Endothelial cell of umbilical vein (primary cell): ENCODE data around the gene MYL3. TPM values are rescaled to one million over a fixed set of nuclear protein-coding genes. Genes with fewer than 3 reads are reported as not detected.

Experiments used
- BruUV-seq: library from RNA; stranded (reverse); fragments of 400-500 nt; replicated peaks from 2 replicates; lab custom pipeline; 2021; lab: Mats Ljungman, UMichigan
- CTCF ChIA-PET: fragments of 300-600, 350-600 bp; sonication (Branson Sonifier 250); formaldehyde crosslinking; loops from one replicate; lab custom pipeline; 2021; ENCODE audit warnings: antibody characterized with exemption, inconsistent platforms; lab: Charles Lee
- POLR2A ChIA-PET: fragments of 300-600, 350-600 bp; sonication (Branson Sonifier 250); formaldehyde crosslinking; loops from one replicate; lab custom pipeline; 2021; ENCODE audit warnings: antibody characterized with exemption, inconsistent platforms; lab: Charles Lee
- DNase-seq: peaks from one replicate; pipeline ENCODE4 v3.0.0-alpha.2; 2011; ENCODE audit warnings: low read depth, low spot score
- FAIRE-seq: peaks from 2 replicates; lab custom pipeline; 2011; peaks lifted over from hg19 to GRCh38; lab: Jason Lieb, UNC
- H2AFZ ChIP-seq: 2 replicates; pipeline ENCODE4 v1.6.0; 2012; ENCODE audit warnings: low read depth, low read length, control low read depth, inconsistent platforms
- H3K27ac ChIP-seq: 2 replicates; pipeline ENCODE4 v1.5.1; 2011; ENCODE audit warnings: low read depth, mild to moderate bottlenecking, control low read depth, low read length, moderate library complexity; ENCODE audit not compliant: insufficient read depth
- H3K27me3 ChIP-seq, 2 experiments: 2 replicates each; pipeline versions ENCODE4 v1.6.0 to v1.6.1; 2011; ENCODE audit warnings: low read length in 2 of 2, mixed read lengths in 1 of 2; ENCODE audit not compliant: control insufficient read depth in 2 of 2, insufficient read depth in 2 of 2
- H3K36me3 ChIP-seq, 2 experiments: 2 replicates in 1 of 2; 3 replicates in 1 of 2; pipeline ENCODE4 v1.5.1; 2011; ENCODE audit warnings: low read length in 2 of 2, mild to moderate bottlenecking in 1 of 2, moderate library complexity in 1 of 2; ENCODE audit not compliant: control insufficient read depth in 2 of 2, insufficient read depth in 2 of 2; ENCODE audit errors: extremely low read depth in 1 of 2
- H3K4me1 ChIP-seq: 3 replicates; pipeline ENCODE4 v1.5.1; 2011; ENCODE audit warnings: mild to moderate bottlenecking, low read length; ENCODE audit not compliant: control insufficient read depth, insufficient read depth; ENCODE audit errors: extremely low read depth
- H3K4me2 ChIP-seq: 2 replicates; pipeline ENCODE4 v1.6.1; 2011; ENCODE audit warnings: low read length, control low read depth, mixed read lengths; ENCODE audit not compliant: insufficient read depth
- H3K4me3 ChIP-seq, 3 experiments: fragments of 200-600 bp in 1 of 3; sonication (generic), shearing (Covaris generic) in 1 of 3; replicated peaks in 1 of 3; 2 replicates each; pipeline ENCODE4 v1.5.1; 2011 to 2016; ENCODE audit warnings: control low read depth in 3 of 3, low read length in 3 of 3, mild to moderate bottlenecking in 2 of 3, inconsistent platforms in 1 of 3, low read depth in 1 of 3, moderate library complexity in 1 of 3; ENCODE audit not compliant: insufficient read depth in 1 of 3
- H3K79me2 ChIP-seq: 2 replicates; pipeline ENCODE4 v1.6.0; 2012; ENCODE audit warnings: low read length, inconsistent platforms; ENCODE audit not compliant: control insufficient read depth, insufficient read depth
- H3K9ac ChIP-seq: replicated peaks from 2 replicates; pipeline ENCODE3; 2011; ENCODE audit warnings: low read length, control low read depth; ENCODE audit not compliant: insufficient read depth; ENCODE audit errors: extremely low read depth
- H3K9me1 ChIP-seq: replicated peaks from 3 replicates; pipeline ENCODE4 v1.6.0; 2011; ENCODE audit warnings: mild to moderate bottlenecking, low read length; ENCODE audit not compliant: control insufficient read depth, insufficient read depth; ENCODE audit errors: extremely low read depth
- H3K9me3 ChIP-seq: replicated peaks from 2 replicates; pipeline ENCODE4 v1.5.1; 2012; ENCODE audit warnings: low read length, inconsistent platforms; ENCODE audit not compliant: control insufficient read depth, insufficient read depth
- H4K20me1 ChIP-seq: replicated peaks from 2 replicates; pipeline ENCODE3; 2011; ENCODE audit warnings: mild to moderate bottlenecking, low read length; ENCODE audit not compliant: control insufficient read depth, insufficient read depth; ENCODE audit errors: extremely low read depth
- EZH2 ChIP-seq: IDR thresholded peaks from 2 replicates; pipeline ENCODE4 v1.6.1; 2012; ENCODE audit warnings: borderline replicate concordance, low read depth, mild to moderate bottlenecking, moderate library complexity, low read length, inconsistent platforms; ENCODE audit not compliant: severe bottlenecking
- FOS ChIP-seq: IDR thresholded peaks from 2 replicates; pipeline ENCODE4 v1.6.1; 2011; ENCODE audit warnings: mild to moderate bottlenecking, low read length, moderate library complexity, borderline replicate concordance; ENCODE audit not compliant: insufficient read depth
- GATA2 ChIP-seq: IDR thresholded peaks from 2 replicates; pipeline ENCODE4 v1.7.0; 2011; ENCODE audit warnings: low read depth, mild to moderate bottlenecking, moderate library complexity, mixed read lengths, low read length; ENCODE audit not compliant: insufficient read length, insufficient read depth
- JUN ChIP-seq: IDR thresholded peaks from 2 replicates; pipeline ENCODE4 v1.6.1; 2011; ENCODE audit warnings: borderline replicate concordance, low read depth; ENCODE audit not compliant: insufficient read length, insufficient read depth
- MYC ChIP-seq: IDR thresholded peaks from one replicate; pipeline ENCODE4 v1.6.1; 2011; ENCODE audit warnings: mild to moderate bottlenecking, low read depth, low read length
- POLR2A ChIP-seq: IDR thresholded peaks from 2 replicates; pipeline ENCODE4 v1.6.1; 2012; ENCODE audit warnings: low read depth, mild to moderate bottlenecking, control low read depth, low read length
- POLR2AphosphoS5 ChIP-seq: IDR thresholded peaks from 2 replicates; pipeline ENCODE4 v1.6.1; 2012; ENCODE audit warnings: low read depth, mild to moderate bottlenecking, control low read depth, low read length, moderate library complexity; ENCODE audit not compliant: insufficient read depth
- dilution Hi-C: fragments of 300-500 bp; cut with MboI; formaldehyde crosslinking; loops from one replicate; pipeline ENCODE4 v1.15.0; 2019; ENCODE audit warnings: low sequenced_read_pairs; ENCODE audit not compliant: extremely low pct_ligation_motif_present
- intact Hi-C: fragments of 100-400 bp; cut with micrococcal nuclease; formaldehyde crosslinking; loops from one replicate; pipeline ENCODE4 v1.10.0; 2022
- polyA plus RNA-seq, 4 experiments: library from polyadenylated mRNA; depleted of rRNA in 3 of 4; stranded (reverse) in 3 of 4; unstranded in 1 of 4; fragments of >200 nt; gene quantifications; 2 replicates each; pipeline versions ENCODE4 v1.2.1 to v1.2.3, GENCODE V29; 2011 to 2012; ENCODE audit warnings: missing spikeins in 1 of 4
- total RNA-seq: library from RNA; stranded (reverse); gene quantifications from 2 replicates; pipeline ENCODE4 v1.2.3, GENCODE V29; 2021
- TF ChIP-seq, protein P1 (sequence below): IDR thresholded peaks from 2 replicates; pipeline ENCODE4 v1.6.1; 2011; ENCODE audit not compliant: insufficient read depth, insufficient read length
- TF ChIP-seq, protein P2 (sequence below), 2 donors: IDR thresholded peaks; 1 replicate in 1 of 2; 2 replicates in 1 of 2; pipeline ENCODE4 v1.5.1; 2011; ENCODE audit warnings: low read length in 2 of 2, mild to moderate bottlenecking in 2 of 2, moderate library complexity in 2 of 2, control low read depth in 1 of 2, inconsistent platforms in 1 of 2, low read depth in 1 of 2; ENCODE audit not compliant: insufficient read depth in 1 of 2; ENCODE audit errors: extremely low read depth in 1 of 2

MYL3 gene
- total and polyA plus RNA-seq, 2 donors (not counting 3 experiments of a cell fraction or from before 2014, with no cell fraction given), result not detected

DNA sequence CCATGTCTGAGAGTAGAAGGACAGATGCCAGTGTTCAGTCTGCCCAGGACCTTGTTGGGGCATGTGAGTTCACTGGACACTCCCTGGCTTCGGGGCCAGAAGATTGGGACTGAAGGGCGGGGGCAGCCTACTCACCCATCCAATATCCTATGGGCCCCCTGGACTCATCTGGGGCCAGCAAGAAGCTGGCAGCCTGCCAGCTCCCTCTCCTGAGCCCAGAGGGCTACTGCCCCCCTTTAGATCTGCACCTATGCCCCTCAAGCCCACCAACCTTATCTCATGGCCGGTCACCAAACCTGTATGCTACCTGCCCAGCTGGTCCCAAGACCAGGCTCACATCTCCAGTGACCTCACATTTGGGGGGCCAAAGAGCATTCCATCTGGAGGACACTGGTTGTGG lies 22.4 kb upstream of the MYL3 start:
- dilution Hi-C loops, result no loop called here
- no peak overlapping the region for H2AFZ ChIP-seq
- no peaks in the 10 kb centered on the region for H3K36me3 ChIP-seq
- BruUV-seq, result no TSS peak
- no peaks in the 10 kb centered on the region for H3K9me1 ChIP-seq
- no peaks in the 10 kb centered on the region for H3K4me1 ChIP-seq
- no peaks in the 10 kb centered on the region for H3K9me3 ChIP-seq
- H3K27me3 ChIP-seq, result peaks cover 32 to 40% of the 10 kb centered on the region in 2 experiments
- intact Hi-C loops, result no loop called here
- FAIRE-seq (no peak), DNase-seq (no peak)
- H3K9ac ChIP-seq, result no peak overlapping the region
- TF ChIP-seq, protein P1, sequence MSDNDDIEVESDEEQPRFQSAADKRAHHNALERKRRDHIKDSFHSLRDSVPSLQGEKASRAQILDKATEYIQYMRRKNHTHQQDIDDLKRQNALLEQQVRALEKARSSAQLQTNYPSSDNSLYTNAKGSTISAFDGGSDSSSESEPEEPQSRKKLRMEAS, result no peak
- TF ChIP-seq FOS, result no peak
- TF ChIP-seq POLR2AphosphoS5, result no peak
- no peak for TF ChIP-seq MYC
- no peak for TF ChIP-seq GATA2
- no peak for TF ChIP-seq POLR2A
- no peak for TF ChIP-seq EZH2
- TF ChIP-seq JUN, result no peak
- TF ChIP-seq, protein P2, sequence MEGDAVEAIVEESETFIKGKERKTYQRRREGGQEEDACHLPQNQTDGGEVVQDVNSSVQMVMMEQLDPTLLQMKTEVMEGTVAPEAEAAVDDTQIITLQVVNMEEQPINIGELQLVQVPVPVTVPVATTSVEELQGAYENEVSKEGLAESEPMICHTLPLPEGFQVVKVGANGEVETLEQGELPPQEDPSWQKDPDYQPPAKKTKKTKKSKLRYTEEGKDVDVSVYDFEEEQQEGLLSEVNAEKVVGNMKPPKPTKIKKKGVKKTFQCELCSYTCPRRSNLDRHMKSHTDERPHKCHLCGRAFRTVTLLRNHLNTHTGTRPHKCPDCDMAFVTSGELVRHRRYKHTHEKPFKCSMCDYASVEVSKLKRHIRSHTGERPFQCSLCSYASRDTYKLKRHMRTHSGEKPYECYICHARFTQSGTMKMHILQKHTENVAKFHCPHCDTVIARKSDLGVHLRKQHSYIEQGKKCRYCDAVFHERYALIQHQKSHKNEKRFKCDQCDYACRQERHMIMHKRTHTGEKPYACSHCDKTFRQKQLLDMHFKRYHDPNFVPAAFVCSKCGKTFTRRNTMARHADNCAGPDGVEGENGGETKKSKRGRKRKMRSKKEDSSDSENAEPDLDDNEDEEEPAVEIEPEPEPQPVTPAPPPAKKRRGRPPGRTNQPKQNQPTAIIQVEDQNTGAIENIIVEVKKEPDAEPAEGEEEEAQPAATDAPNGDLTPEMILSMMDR (IDR thresholded peaks at IDR 0.05; ENCODE audit: extremely low read depth in 1 of 2, insufficient read depth in 1 of 2, low read depth in 1 of 2, low read length in 2 of 2), result no peak
- no peaks in the 10 kb centered on the region for H4K20me1 ChIP-seq
- ChIA-PET POLR2A (no interaction called here), CTCF (interaction anchor here (1.4 to 4.2 kb wide), 2 partner anchors 9 to 180 kb away, joined by 4 to 19 read pairs; no protein-coding TSS in a partner anchor)
- no peak overlapping the region for H3K4me2 ChIP-seq
- H3K27ac ChIP-seq, result no peak overlapping the region
- H3K4me3 ChIP-seq, result no peak overlapping the region
- no peaks in the 10 kb centered on the region for H3K79me2 ChIP-seq
